H1 (cell line): ENCODE measurements around the gene BOK. TPM values are rescaled to one million over a fixed set of nuclear protein-coding genes. Genes with fewer than 3 reads are reported as not detected.

Experiments used
- CTCF ChIA-PET: fragments of 300-600 bp; sonication (Branson Sonifier 250); formaldehyde crosslinking; loops from one replicate; lab custom pipeline; 2021; ENCODE audit not compliant: partially characterized antibody; lab: Charles Lee
- POLR2A ChIA-PET: fragments of 300-600 bp; sonication (Branson Sonifier 250); formaldehyde crosslinking; loops from one replicate; lab custom pipeline; 2021; ENCODE audit warnings: inconsistent platforms; ENCODE audit not compliant: partially characterized antibody; lab: Charles Lee
- DNase-seq, 2 experiments: peaks; one replicate each; pipeline versions ENCODE4 v3.0.0 to v3.0.0-alpha.2; 2010 to 2022; ENCODE audit warnings: low spot score in 2 of 2, low read depth in 1 of 2, mixed read lengths in 1 of 2
- FAIRE-seq: peaks from 2 replicates; lab custom pipeline; 2011; peaks lifted over from hg19 to GRCh38; lab: Jason Lieb, UNC
- H2AFZ ChIP-seq: 2 replicates; pipeline ENCODE4 v1.8.1; 2012; ENCODE audit warnings: low read length, inconsistent platforms
- H2AK5ac ChIP-seq: 2 replicates; pipeline ENCODE4 v1.6.1; 2013; ENCODE audit warnings: low read depth, low read length
- H2BK120ac ChIP-seq: replicated peaks from 2 replicates; pipeline ENCODE3; 2013; ENCODE audit warnings: low read depth, low read length, inconsistent platforms
- H2BK12ac ChIP-seq: 2 replicates; pipeline ENCODE4 v1.6.1; 2013; ENCODE audit warnings: low read depth, low read length
- H2BK15ac ChIP-seq: 2 replicates; pipeline ENCODE4 v1.6.1; 2013; ENCODE audit warnings: low read length
- H2BK20ac ChIP-seq: 2 replicates; pipeline ENCODE4 v1.6.1; 2013; ENCODE audit warnings: low read length
- H2BK5ac ChIP-seq: 2 replicates; pipeline ENCODE4 v1.6.1; 2013; ENCODE audit warnings: low read depth, low read length
- H3K14ac ChIP-seq: 2 replicates; pipeline ENCODE4 v1.6.1; 2013; ENCODE audit warnings: inconsistent platforms; ENCODE audit not compliant: insufficient read length
- H3K18ac ChIP-seq: 2 replicates; pipeline ENCODE4 v1.6.1; 2013; ENCODE audit warnings: low read length; ENCODE audit errors: extremely low read depth
- H3K23ac ChIP-seq: 2 replicates; pipeline ENCODE4 v1.6.1; 2013; ENCODE audit warnings: inconsistent platforms; ENCODE audit not compliant: insufficient read length
- H3K23me2 ChIP-seq: 2 replicates; pipeline ENCODE4 v1.6.1; 2013; ENCODE audit warnings: low read depth, low read length
- H3K27ac ChIP-seq: 2 replicates; pipeline ENCODE4 v1.6.1; 2011; ENCODE audit warnings: low read depth, low read length, inconsistent platforms
- H3K27me3 ChIP-seq, 4 experiments: replicated peaks in 1 of 4; 1 replicate in 1 of 4; 2 replicates in 3 of 4; pipeline versions ENCODE4 v1.6.1 to v1.8.1; 2011 to 2013; ENCODE audit warnings: low read length in 3 of 4, mild to moderate bottlenecking in 3 of 4, inconsistent platforms in 2 of 4, mixed read lengths in 2 of 4, moderate library complexity in 1 of 4; ENCODE audit not compliant: control insufficient read depth in 3 of 4, insufficient read depth in 3 of 4; ENCODE audit errors: extremely low read depth in 1 of 4
- H3K36me3 ChIP-seq, 4 experiments: 2 replicates each; pipeline versions ENCODE4 v1.6.1 to v1.8.1; 2011 to 2013; ENCODE audit warnings: mild to moderate bottlenecking in 4 of 4, low read length in 3 of 4, moderate library complexity in 2 of 4, control low read depth in 1 of 4, inconsistent platforms in 1 of 4; ENCODE audit not compliant: insufficient read depth in 4 of 4, control insufficient read depth in 2 of 4
- H3K4ac ChIP-seq: replicated peaks from 2 replicates; pipeline ENCODE3; 2013; ENCODE audit warnings: low read length, low read depth, mixed read lengths, inconsistent platforms; ENCODE audit not compliant: insufficient read length
- H3K4me1 ChIP-seq, 4 experiments: replicated peaks in 1 of 4; 1 replicate in 1 of 4; 2 replicates in 3 of 4; pipeline versions ENCODE4 v1.6.1 to v1.8.1; 2011 to 2013; ENCODE audit warnings: low read length in 3 of 4, inconsistent platforms in 2 of 4, mixed read lengths in 1 of 4; ENCODE audit not compliant: insufficient read depth in 4 of 4, control insufficient read depth in 3 of 4
- H3K4me2 ChIP-seq, 2 experiments: 2 replicates each; pipeline versions ENCODE4 v1.6.1 to v1.8.1; 2011 to 2013; ENCODE audit warnings: low read depth in 2 of 2, low read length in 2 of 2, control low read depth in 1 of 2, inconsistent platforms in 1 of 2, mild to moderate bottlenecking in 1 of 2; ENCODE audit not compliant: insufficient read depth in 1 of 2
- H3K4me3 ChIP-seq, 4 experiments: fragments of 200-600, 300-600 bp in 1 of 4; sonication (generic), shearing (Covaris generic), sonication (Bioruptor Twin) in 1 of 4; 2 replicates each; pipeline versions ENCODE4 v1.5.1 to v1.8.1; 2011 to 2016; ENCODE audit warnings: low read length in 4 of 4, low read depth in 3 of 4, control low read depth in 2 of 4, inconsistent platforms in 2 of 4, mild to moderate bottlenecking in 2 of 4, mixed read lengths in 1 of 4, moderate library complexity in 1 of 4; ENCODE audit not compliant: insufficient read depth in 2 of 4; ENCODE audit errors: extremely low read depth in 1 of 4
- H3K56ac ChIP-seq: replicated peaks from 2 replicates; pipeline ENCODE3; 2013; ENCODE audit warnings: low read depth, mild to moderate bottlenecking, mixed read lengths, low read length, inconsistent platforms; ENCODE audit not compliant: insufficient read length
- H3K79me1 ChIP-seq: 2 replicates; pipeline ENCODE4 v1.6.1; 2013; ENCODE audit warnings: low read depth, low read length, control low read depth
- H3K79me2 ChIP-seq, 2 experiments: 2 replicates each; pipeline versions ENCODE4 v1.6.1 to v1.8.1; 2012 to 2013; ENCODE audit warnings: low read length in 2 of 2, mild to moderate bottlenecking in 2 of 2, inconsistent platforms in 1 of 2; ENCODE audit not compliant: insufficient read depth in 2 of 2, control insufficient read depth in 1 of 2
- H3K9ac ChIP-seq, 4 experiments: replicated peaks in 1 of 4; 1 replicate in 1 of 4; 2 replicates in 3 of 4; pipeline versions ENCODE4 v1.6.1 to v1.8.1; 2011 to 2013; ENCODE audit warnings: low read depth in 3 of 4, low read length in 3 of 4, control low read depth in 2 of 4, mild to moderate bottlenecking in 2 of 4, moderate library complexity in 2 of 4, inconsistent platforms in 1 of 4; ENCODE audit errors: extremely low read depth in 1 of 4
- H3K9me3 ChIP-seq, 2 experiments: 2 replicates each; pipeline versions ENCODE4 v1.6.1 to v1.8.1; 2012 to 2013; ENCODE audit warnings: mild to moderate bottlenecking in 2 of 2, moderate library complexity in 2 of 2, control low read depth in 1 of 2, inconsistent platforms in 1 of 2, low read depth in 1 of 2, low read length in 1 of 2, mixed read lengths in 1 of 2; ENCODE audit not compliant: insufficient read depth in 2 of 2
- H4K20me1 ChIP-seq, 2 experiments: replicated peaks in 1 of 2; 2 replicates each; pipeline versions ENCODE3 to v1.8.1; 2011 to 2013; ENCODE audit warnings: inconsistent platforms in 2 of 2, low read length in 2 of 2, mild to moderate bottlenecking in 1 of 2; ENCODE audit not compliant: insufficient read depth in 2 of 2, control insufficient read depth in 1 of 2
- H4K5ac ChIP-seq: 2 replicates; pipeline ENCODE4 v1.6.1; 2013; ENCODE audit warnings: low read length, low read depth, mixed read lengths, inconsistent platforms; ENCODE audit not compliant: insufficient read length
- H4K8ac ChIP-seq: 2 replicates; pipeline ENCODE4 v1.8.0; 2013; ENCODE audit warnings: mild to moderate bottlenecking, moderate library complexity, low read length, inconsistent platforms; ENCODE audit not compliant: insufficient read depth; ENCODE audit errors: extremely low read depth
- H4K91ac ChIP-seq: replicated peaks from 2 replicates; pipeline ENCODE3; 2013; ENCODE audit warnings: low read length, mixed read lengths, inconsistent platforms; ENCODE audit not compliant: insufficient read length
- ASH2L ChIP-seq: fragments of 200-600, 300-600 bp; sonication (generic); IDR thresholded peaks from one replicate; pipeline ENCODE4 v1.7.1; 2017; ENCODE audit warnings: low read length
- ATF3 ChIP-seq: IDR thresholded peaks from 2 replicates; pipeline ENCODE4 v1.6.1; 2011; ENCODE audit warnings: low read depth, mild to moderate bottlenecking, low read length; ENCODE audit not compliant: insufficient read depth
- BRCA1 ChIP-seq: IDR thresholded peaks from 2 replicates; pipeline ENCODE4 v1.6.1; 2012; ENCODE audit warnings: low read depth, low read length, improper control_type of control experiment
- CBX8 ChIP-seq: fragments of 300-800, 300-1000 bp; sonication (generic); IDR thresholded peaks from 2 replicates; pipeline ENCODE4 v1.7.1; 2016; ENCODE audit warnings: low read depth, low read length, borderline replicate concordance
- CHD1 ChIP-seq: IDR thresholded peaks from 2 replicates; pipeline ENCODE4 v1.6.1; 2012; ENCODE audit warnings: low read depth, low read length, improper control_type of control experiment
- CHD2 ChIP-seq: IDR thresholded peaks from 2 replicates; pipeline ENCODE4 v1.6.1; 2012; ENCODE audit warnings: low read length, improper control_type of control experiment
- CREB1 ChIP-seq: IDR thresholded peaks from 2 replicates; pipeline ENCODE4 v1.6.1; 2012; ENCODE audit warnings: inconsistent platforms
- GTF2F1 ChIP-seq: IDR thresholded peaks from 2 replicates; pipeline ENCODE4 v1.6.1; 2012; ENCODE audit warnings: low read depth, low read length, improper control_type of control experiment, borderline replicate concordance
- JUN ChIP-seq: IDR thresholded peaks from 2 replicates; pipeline ENCODE4 v1.6.1; 2011; ENCODE audit warnings: low read depth, mild to moderate bottlenecking, improper control_type of control experiment, low read length
- JUND ChIP-seq: IDR thresholded peaks from 2 replicates; pipeline ENCODE4 v1.6.1; 2011; ENCODE audit warnings: mild to moderate bottlenecking, improper control_type of control experiment, low read length
- KDM1A ChIP-seq: fragments of 200-600, 300-600 bp; sonication (generic); IDR thresholded peaks from 2 replicates; pipeline ENCODE4 v1.7.1; 2016; ENCODE audit warnings: mild to moderate bottlenecking, low read length, borderline replicate concordance
- SIX5 ChIP-seq: IDR thresholded peaks from 2 replicates; pipeline ENCODE4 v1.6.1; 2011; ENCODE audit warnings: mild to moderate bottlenecking, low read depth, low read length
- SP2 ChIP-seq: IDR thresholded peaks from 2 replicates; pipeline ENCODE4 v1.6.1; 2012; ENCODE audit warnings: mild to moderate bottlenecking, low read length, inconsistent platforms
- TAF7 ChIP-seq: optimal IDR thresholded peaks from 2 replicates; pipeline ENCODE3; 2011; ENCODE audit warnings: low read depth, mild to moderate bottlenecking, inconsistent platforms, low read length, moderate library complexity, borderline replicate concordance
- YY1 ChIP-seq: IDR thresholded peaks from 2 replicates; pipeline ENCODE4 v1.6.1; 2011; ENCODE audit warnings: low read depth, mild to moderate bottlenecking, low read length
- ZNF274 ChIP-seq: IDR thresholded peaks from 2 replicates; pipeline ENCODE4 v1.7.0; 2012; ENCODE audit warnings: low read length, borderline replicate concordance; ENCODE audit errors: extremely low read depth
- WGBS, 2 experiments: shearing (Covaris generic) in 1 of 2; methylation state at CpG; one replicate each; pipeline versions ENCODE4 v1.1.6 to v1.1.7; 2013 to 2015; ENCODE audit warnings: low lambda C conversion rate in 2 of 2, mixed read lengths in 2 of 2, inconsistent platforms in 1 of 2, low coverage in 1 of 2, missing lambda C conversion rate in 1 of 2; ENCODE audit not compliant: insufficient replicate concordance in 2 of 2, insufficient coverage in 1 of 2, insufficient read length in 1 of 2; ENCODE audit errors: extremely low coverage in 1 of 2, missing lambda C conversion rate in 1 of 2; 5-methylcytosine and 5-hydroxymethylcytosine counted together
- polyA plus RNA-seq, 7 experiments: library from polyadenylated mRNA; depleted of rRNA in 3 of 7; stranded (reverse) in 5 of 7; unstranded in 2 of 7; fragments of >200 nt in 5 of 7; fragments of 200-250 nt in 2 of 7; gene quantifications; 1 replicate in 5 of 7; 2 replicates in 1 of 7; 4 replicates in 1 of 7; pipeline versions ENCODE4 v1.2.1 to v1.2.3, GENCODE V29; 2011 to 2013; ENCODE audit warnings: missing spikeins in 2 of 7, mixed read lengths in 2 of 7
- total RNA-seq: library from RNA; stranded (reverse); fragmentation: NEBNext Ultra II Directional; extraction: Animal tissue kit (Norgen Biotek cat#: 25700); gene quantifications from 2 replicates; pipeline ENCODE4 v1.2.1, GENCODE V29; 2021

Gene BOK
- total and polyA plus RNA-seq, 2 of the 8 experiments (the other 6 are each of a cell fraction or from before 2014, with no cell fraction given): 33.7 to 37.6 TPM

- Histone ChIP-seq H2BK20ac (no peak overlapping the region), H3K56ac (no peak overlapping the region), H3K79me1 (no peaks in the 10 kb centered on the region), H3K4ac (no peak overlapping the region), H3K27ac (no peak overlapping the region), H2AFZ (no peak overlapping the region), H3K27me3 (no peaks in the 10 kb centered on the region), H3K23ac (no peak overlapping the region), H2BK5ac (no peak overlapping the region), H3K4me2 (no peak overlapping the region), H3K18ac (no peak overlapping the region), H2BK12ac (no peak overlapping the region), H4K8ac (no peak overlapping the region), H3K9ac (no peak overlapping the region), H3K79me2 (no peaks in the 10 kb centered on the region), H3K36me3 (peaks cover 0 to 29% (median 7%) of the 10 kb centered on the region in 4 experiments; a peak in 4 of 8 replicates), H2AK5ac (no peak overlapping the region), H2BK120ac (no peak overlapping the region), H3K9me3 (peaks cover 17 to 19% of the 10 kb centered on the region in 2 experiments), H2BK15ac (no peak overlapping the region), H4K20me1 (no peaks in the 10 kb centered on the region), H3K14ac (no peak overlapping the region), H3K23me2 (no peaks in the 10 kb centered on the region), H4K5ac (no peak overlapping the region), H3K4me3 (no peak overlapping the region), H3K4me1 (peaks cover 0 to 3% (median 1%) of the 10 kb centered on the region in 4 experiments; a peak in 1 of 7 replicates)
- POLR2A ChIA-PET: interaction anchor here (1.2 kb wide), 1 partner anchor 11 kb away, joined by 3 read pairs; no protein-coding TSS in a partner anchor
- 90% methylated on average over 8 of the region's 8 CpGs; no CpG with 5 or more reads in 1 of the 2 experiments for WGBS, 2 experiments
- no peak for FAIRE-seq
- no peak for TF ChIP-seq YY1
- no peak for TF ChIP-seq ATF3
- no peak for TF ChIP-seq CBX8
- no peak for TF ChIP-seq JUN
- no peak for TF ChIP-seq CREB1
- no peak for TF ChIP-seq JUND
- TF ChIP-seq GTF2F1: no peak
- TF ChIP-seq KDM1A: no peak
- TF ChIP-seq TAF7: no peak
- TF ChIP-seq SIX5: no peak
- TF ChIP-seq CHD1: no peak
- no peak for TF ChIP-seq ZNF274
- TF ChIP-seq CHD2: no peak
- no peak for TF ChIP-seq SP2
- TF ChIP-seq BRCA1: no peak
- no peak for TF ChIP-seq ASH2L
- TF ChIP-seq, all 59 proteins: peak for 0
- CTCF ChIA-PET: interaction anchor here (1.1 to 1.2 kb wide), 2 partner anchors 13 to 16 kb away, joined by 3 to 5 read pairs; no protein-coding TSS in a partner anchor
- DNase-seq: no peak
- no peak overlapping the region for H4K91ac ChIP-seq
Measured at GRCh38 chr2:241582328-241582727, 23.8 kb downstream of the BOK start.
